Nephron progenitor cell (in vitro differentiated cells): ENCODE results near the gene BCL2L13.
"Not testable (repeated sequence)": the region's sequence is repeated elsewhere in the genome, so short reads cannot be mapped to it uniquely, and the experiment has no call there.

Experiments used
- DNase-seq: peaks from one replicate; pipeline ENCODE4 v3.0.0; 2021
- H3K27ac Mint-ChIP-seq: 2 replicates; pipeline ENCODE4 v1.8.0; 2021; ENCODE audit warnings: mild to moderate bottlenecking, moderate library complexity, mixed read lengths
- H3K27me3 Mint-ChIP-seq: 2 replicates; pipeline ENCODE4 v1.8.0; 2021; ENCODE audit warnings: mild to moderate bottlenecking, low read depth, mixed read lengths; ENCODE audit not compliant: poor library complexity
- H3K36me3 Mint-ChIP-seq: 2 replicates; pipeline ENCODE4 v1.8.0; 2021; ENCODE audit warnings: low read depth, mixed read lengths
- H3K4me1 Mint-ChIP-seq: 2 replicates; pipeline ENCODE4 v1.8.0; 2021; ENCODE audit warnings: mixed read lengths
- H3K4me3 Mint-ChIP-seq: 2 replicates; pipeline ENCODE4 v1.8.0; 2021; ENCODE audit warnings: mild to moderate bottlenecking, moderate library complexity, mixed read lengths
- H3K9me3 Mint-ChIP-seq: 2 replicates; pipeline ENCODE4 v1.8.0; 2021; ENCODE audit warnings: mild to moderate bottlenecking, moderate library complexity, mixed read lengths
- TF ChIP-seq, protein P1 (sequence below): fragments of 200-600 bp; sonication (generic); IDR thresholded peaks from 2 replicates; pipeline ENCODE4 v1.5.0; 2021; ENCODE audit warnings: antibody characterized with exemption

The BCL2L13 gene

DNA sequence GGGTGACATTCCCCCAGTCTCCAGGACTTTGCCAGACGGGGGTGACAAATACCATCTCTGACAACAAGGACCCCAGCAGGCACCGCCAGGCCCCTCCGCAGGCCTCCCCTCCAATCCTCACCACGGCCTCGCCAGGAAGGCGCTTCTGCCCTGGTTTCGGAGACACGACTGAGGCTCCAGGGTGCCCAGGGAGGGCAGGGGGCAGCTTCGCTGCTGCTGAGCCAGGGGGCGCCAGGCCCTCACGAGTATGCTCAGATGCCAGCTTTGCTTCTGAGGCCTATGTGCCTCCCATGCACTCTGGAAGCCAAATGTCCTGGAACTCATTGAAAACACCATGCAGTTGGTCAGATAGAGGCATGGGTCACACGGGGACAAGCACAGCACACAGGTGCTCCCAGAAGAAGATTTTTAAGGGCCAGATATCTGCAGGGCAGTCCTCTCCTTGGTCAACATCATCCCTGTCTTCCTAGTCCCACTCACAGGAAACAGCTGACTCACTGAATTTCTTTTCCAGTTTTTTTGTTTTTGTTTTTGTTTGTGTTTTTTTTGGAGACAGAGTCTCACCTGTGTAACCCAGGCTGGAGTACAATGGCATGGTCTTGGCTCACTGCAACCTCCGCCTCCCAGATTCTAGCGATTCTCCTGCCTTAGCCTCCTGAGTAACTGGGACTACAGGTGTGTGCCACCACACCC lies 115.8 kb downstream of the BCL2L13 start:
- DNase-seq = no peak
- Mint-ChIP-seq H3K4me3 (no peak overlapping the region), H3K4me1 (no peaks in the 10 kb centered on the region), H3K36me3 (peaks cover 9% of the 10 kb centered on the region), H3K9me3 (peaks cover 4% of the 10 kb centered on the region), H3K27me3 (no peaks in the 10 kb centered on the region), H3K27ac (no peak overlapping the region)
- TF ChIP-seq, protein P1, sequence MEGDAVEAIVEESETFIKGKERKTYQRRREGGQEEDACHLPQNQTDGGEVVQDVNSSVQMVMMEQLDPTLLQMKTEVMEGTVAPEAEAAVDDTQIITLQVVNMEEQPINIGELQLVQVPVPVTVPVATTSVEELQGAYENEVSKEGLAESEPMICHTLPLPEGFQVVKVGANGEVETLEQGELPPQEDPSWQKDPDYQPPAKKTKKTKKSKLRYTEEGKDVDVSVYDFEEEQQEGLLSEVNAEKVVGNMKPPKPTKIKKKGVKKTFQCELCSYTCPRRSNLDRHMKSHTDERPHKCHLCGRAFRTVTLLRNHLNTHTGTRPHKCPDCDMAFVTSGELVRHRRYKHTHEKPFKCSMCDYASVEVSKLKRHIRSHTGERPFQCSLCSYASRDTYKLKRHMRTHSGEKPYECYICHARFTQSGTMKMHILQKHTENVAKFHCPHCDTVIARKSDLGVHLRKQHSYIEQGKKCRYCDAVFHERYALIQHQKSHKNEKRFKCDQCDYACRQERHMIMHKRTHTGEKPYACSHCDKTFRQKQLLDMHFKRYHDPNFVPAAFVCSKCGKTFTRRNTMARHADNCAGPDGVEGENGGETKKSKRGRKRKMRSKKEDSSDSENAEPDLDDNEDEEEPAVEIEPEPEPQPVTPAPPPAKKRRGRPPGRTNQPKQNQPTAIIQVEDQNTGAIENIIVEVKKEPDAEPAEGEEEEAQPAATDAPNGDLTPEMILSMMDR = no peak

DNA sequence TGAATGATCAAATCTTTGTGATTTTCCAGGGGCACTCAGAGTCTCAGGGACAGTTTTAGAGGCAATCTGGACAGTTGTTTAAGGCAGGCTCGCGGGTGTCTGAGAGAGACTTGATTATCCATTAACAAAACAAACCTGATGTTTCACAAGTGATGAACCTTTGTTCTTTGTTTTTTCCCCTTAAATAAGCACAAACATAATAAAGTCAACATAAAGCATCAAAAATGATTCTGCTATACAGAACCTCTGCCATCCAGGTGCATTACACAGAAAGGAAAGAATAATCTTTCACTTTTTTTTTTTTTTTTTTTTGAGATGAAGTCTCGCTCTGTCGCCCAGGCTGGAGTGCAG lies 122.6 kb downstream of the BCL2L13 start:
- Mint-ChIP-seq H3K4me3 (no peak overlapping the region), H3K4me1 (peaks cover 18% of the 10 kb centered on the region), H3K27ac (peak overlapping the region; percentile 42), H3K9me3 (peaks cover 4% of the 10 kb centered on the region), H3K27me3 (peaks cover 5% of the 10 kb centered on the region), H3K36me3 (peaks cover 5% of the 10 kb centered on the region)
- TF ChIP-seq, protein P1 = no peak
- no peak for DNase-seq

DNA sequence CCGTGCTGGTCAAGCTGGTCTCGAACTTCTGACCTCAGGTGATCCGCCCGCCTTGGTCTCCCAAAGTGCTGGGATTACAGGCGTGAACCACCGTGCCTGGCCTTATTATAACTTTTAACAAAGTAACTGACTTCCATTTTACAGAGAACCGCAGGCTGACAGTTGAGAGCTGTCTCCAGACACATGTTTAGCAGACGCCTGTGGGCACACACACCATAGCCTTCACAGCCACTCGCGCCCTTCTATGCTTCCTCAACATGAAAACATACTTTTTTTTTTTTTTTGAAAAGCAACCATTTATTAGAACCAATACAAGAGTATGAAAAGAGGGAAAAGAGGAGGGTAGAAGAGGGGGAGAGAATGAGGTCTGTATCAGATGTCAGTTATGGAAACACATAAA lies 124.9 kb downstream of the BCL2L13 start:
- not testable (repeated sequence) for H3K9me3 Mint-ChIP-seq, H3K36me3 Mint-ChIP-seq, H3K4me3 Mint-ChIP-seq, H3K27ac Mint-ChIP-seq, H3K27me3 Mint-ChIP-seq, DNase-seq
- H3K4me1 Mint-ChIP-seq = peaks cover 26% of the 10 kb centered on the region

DNA sequence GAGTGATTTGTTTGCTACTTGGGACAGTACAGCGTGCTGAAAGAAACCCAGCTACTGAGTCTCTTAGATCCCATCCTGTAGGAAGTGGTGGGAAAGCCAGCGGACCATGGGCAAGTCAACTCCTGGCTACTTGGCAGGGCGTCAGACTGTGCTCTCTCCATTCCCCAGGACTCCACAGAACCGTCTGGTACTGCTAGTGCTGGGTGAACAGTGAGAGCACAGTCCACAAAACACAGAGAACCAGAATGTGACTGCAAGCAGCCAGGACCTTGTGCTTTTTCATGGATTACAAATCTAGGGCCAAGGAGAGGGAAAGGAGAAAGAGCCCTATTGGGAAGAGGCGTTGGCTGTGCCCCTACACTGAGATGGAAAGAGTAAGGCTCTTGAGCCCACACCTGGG lies 125.5 kb downstream of the BCL2L13 start:
- Mint-ChIP-seq H3K9me3 (no peaks in the 10 kb centered on the region), H3K27ac (no peak overlapping the region), H3K4me3 (no peak overlapping the region), H3K27me3 (peaks cover 5% of the 10 kb centered on the region), H3K36me3 (no peaks in the 10 kb centered on the region), H3K4me1 (peaks cover 26% of the 10 kb centered on the region)
- no peak for DNase-seq
- TF ChIP-seq, protein P1 = no peak

DNA sequence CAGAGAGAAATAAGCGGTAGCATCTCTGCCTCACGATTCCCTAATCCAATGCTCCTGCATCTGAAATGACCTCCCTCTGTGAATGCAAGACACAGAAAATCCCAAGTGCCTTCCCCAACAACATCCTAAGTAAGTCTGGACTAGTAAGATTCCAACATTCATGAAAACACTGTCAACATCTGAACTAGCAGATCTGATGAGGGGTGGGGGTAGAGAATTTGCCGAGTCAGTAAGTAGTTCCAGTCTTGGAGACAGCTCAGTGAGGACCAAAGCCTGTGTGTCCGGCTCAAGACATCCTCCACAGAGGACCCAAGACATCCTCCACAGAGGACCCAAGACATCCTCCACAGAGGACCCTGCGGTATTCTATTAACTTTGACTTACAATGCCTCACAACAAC lies 126.3 kb downstream of the BCL2L13 start:
- not testable (repeated sequence) for H3K27me3 Mint-ChIP-seq, DNase-seq, H3K36me3 Mint-ChIP-seq, H3K4me3 Mint-ChIP-seq, H3K9me3 Mint-ChIP-seq, H3K27ac Mint-ChIP-seq
- H3K4me1 Mint-ChIP-seq = peaks cover 26% of the 10 kb centered on the region

DNA sequence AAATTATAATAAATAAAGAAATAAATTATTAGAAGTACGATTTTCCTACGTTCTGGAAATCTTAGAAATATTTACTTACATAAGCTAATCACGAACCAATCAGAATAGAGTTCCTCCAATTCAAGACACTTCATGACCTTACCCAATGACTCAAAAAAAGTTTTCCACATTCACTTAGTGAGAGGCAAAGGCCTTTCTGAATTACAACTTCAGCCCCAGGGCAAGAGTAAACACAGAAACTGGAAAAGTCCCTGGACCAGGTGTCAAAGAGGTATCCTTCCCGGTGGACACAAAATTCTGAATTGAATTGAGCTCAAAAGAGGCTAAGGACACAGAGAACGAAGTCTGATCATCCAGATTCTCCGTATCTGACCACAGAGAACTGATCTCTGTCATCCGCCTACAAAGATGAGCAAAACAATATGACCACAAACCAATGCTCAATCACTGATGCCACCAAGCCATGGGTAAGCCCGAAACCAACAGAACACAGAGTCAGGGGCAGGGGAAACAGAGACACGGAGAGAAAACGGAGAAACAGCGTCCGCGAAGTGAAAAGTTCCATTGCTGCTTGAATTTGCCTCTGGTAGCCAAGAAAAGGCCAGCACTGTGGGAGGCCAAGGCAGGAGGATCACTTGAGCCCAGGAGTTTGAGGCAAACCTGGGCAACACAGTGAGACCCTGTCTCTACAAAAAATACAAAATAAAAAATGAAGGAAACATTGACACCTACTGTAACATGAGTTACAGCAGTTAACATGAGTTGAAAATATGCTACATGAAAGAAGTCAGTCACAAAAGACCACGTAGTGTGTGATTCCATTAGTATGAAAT lies 128.9 kb downstream of the BCL2L13 start:
- no peaks in the 10 kb centered on the region for H3K36me3 Mint-ChIP-seq
- no peak overlapping the region for H3K4me3 Mint-ChIP-seq
- H3K4me1 Mint-ChIP-seq = peaks cover 41% of the 10 kb centered on the region
- no peak for DNase-seq
- TF ChIP-seq, protein P1 = no peak
- H3K27ac Mint-ChIP-seq = peak overlapping the region; percentile 5
- no peaks in the 10 kb centered on the region for H3K9me3 Mint-ChIP-seq
- peaks cover 5% of the 10 kb centered on the region for H3K27me3 Mint-ChIP-seq
